Brain microvascular endothelial cell (primary cell): ENCODE measurements around the gene C18orf32.
"Not testable (repeated sequence)": the region's sequence is repeated elsewhere in the genome, so short reads cannot be mapped to it uniquely, and the experiment has no call there.

Experiments used
- DNase-seq: peaks from one replicate; pipeline ENCODE4 v3.0.0-alpha.2; 2020
- H3K27ac ChIP-seq: fragments of 250-450 bp; sonication (Bioruptor Pico); 2 replicates; pipeline ENCODE4 v1.5.1; 2020; ENCODE audit warnings: mild to moderate bottlenecking, moderate library complexity
- H3K27me3 ChIP-seq: fragments of 250-450 bp; sonication (Bioruptor Pico); replicated peaks from 2 replicates; pipeline ENCODE4 v1.5.1; 2020; ENCODE audit warnings: mild to moderate bottlenecking
- H3K36me3 ChIP-seq: fragments of 250-450 bp; sonication (Bioruptor Pico); replicated peaks from 2 replicates; pipeline ENCODE4 v1.5.1; 2020; ENCODE audit warnings: mild to moderate bottlenecking
- H3K4me3 ChIP-seq: 2 replicates; pipeline ENCODE4 v1.5.1; 2011; ENCODE audit warnings: low read depth, mild to moderate bottlenecking, control low read depth, low read length, moderate library complexity
- in situ Hi-C: cut with HindIII; loops from 2 replicates; pipeline ENCODE4 v1.10.0; 2017; ENCODE audit warnings: low sequenced_read_pairs, low pct_ligation_motif_present
- TF ChIP-seq, protein P1 (sequence below): IDR thresholded peaks from 2 replicates; pipeline ENCODE4 v1.5.1; 2011; ENCODE audit warnings: low read depth, mild to moderate bottlenecking, moderate library complexity, low read length, control low read depth, inconsistent platforms; ENCODE audit errors: missing control alignments

Gene C18orf32

GRCh38 chr18:49479381-49480137 lies 7.5 kb downstream of the C18orf32 start:
- no peak for DNase-seq
- no peak overlapping the region for H3K4me3 ChIP-seq
- in situ Hi-C loops = no loop called here
- no peaks in the 10 kb centered on the region for H3K27me3 ChIP-seq
- TF ChIP-seq, protein P1, sequence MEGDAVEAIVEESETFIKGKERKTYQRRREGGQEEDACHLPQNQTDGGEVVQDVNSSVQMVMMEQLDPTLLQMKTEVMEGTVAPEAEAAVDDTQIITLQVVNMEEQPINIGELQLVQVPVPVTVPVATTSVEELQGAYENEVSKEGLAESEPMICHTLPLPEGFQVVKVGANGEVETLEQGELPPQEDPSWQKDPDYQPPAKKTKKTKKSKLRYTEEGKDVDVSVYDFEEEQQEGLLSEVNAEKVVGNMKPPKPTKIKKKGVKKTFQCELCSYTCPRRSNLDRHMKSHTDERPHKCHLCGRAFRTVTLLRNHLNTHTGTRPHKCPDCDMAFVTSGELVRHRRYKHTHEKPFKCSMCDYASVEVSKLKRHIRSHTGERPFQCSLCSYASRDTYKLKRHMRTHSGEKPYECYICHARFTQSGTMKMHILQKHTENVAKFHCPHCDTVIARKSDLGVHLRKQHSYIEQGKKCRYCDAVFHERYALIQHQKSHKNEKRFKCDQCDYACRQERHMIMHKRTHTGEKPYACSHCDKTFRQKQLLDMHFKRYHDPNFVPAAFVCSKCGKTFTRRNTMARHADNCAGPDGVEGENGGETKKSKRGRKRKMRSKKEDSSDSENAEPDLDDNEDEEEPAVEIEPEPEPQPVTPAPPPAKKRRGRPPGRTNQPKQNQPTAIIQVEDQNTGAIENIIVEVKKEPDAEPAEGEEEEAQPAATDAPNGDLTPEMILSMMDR = no peak
- H3K27ac ChIP-seq = no peak overlapping the region
- peaks cover 26% of the 10 kb centered on the region for H3K36me3 ChIP-seq

DNA sequence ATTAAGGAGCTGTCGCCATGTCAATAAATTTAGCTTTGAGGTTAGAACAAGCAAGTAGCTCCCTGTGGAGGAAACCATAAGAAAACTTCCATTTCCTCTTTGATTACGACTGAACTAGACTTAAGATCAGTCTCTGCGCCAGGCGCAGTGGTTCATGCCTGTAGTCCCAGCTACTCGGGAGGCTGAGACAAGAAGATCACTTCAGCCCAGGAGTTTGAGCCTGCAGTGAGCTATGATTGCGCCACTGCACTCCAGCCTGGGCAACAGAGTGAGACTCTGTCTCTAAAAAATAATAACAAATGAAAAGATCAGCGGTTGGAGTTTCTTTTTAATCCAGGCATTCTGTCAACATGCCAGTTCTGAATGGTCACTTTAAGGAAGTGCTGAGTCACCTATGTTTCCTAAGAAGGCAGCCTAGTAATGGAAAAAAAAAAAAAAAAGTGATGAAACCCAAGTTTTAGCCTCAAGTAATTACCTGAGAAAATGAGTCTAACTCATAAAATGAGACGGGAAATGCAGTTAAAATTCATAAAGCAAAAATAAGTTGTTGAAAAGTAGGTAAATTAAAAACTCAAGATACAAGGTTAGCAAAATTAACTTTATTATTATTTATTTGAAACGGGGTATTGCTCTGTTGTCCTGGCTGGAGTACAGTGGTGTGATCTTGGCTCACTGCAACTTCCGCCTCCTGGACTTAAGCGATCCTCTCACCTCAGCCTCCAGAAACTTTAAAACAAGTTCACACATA lies 10.2 kb downstream of the C18orf32 start:
- no peaks in the 10 kb centered on the region for H3K27me3 ChIP-seq
- TF ChIP-seq, protein P1 = no peak
- in situ Hi-C loops = no loop called here
- no peak overlapping the region for H3K4me3 ChIP-seq
- peaks cover 16% of the 10 kb centered on the region for H3K36me3 ChIP-seq
- H3K27ac ChIP-seq = peak overlapping the region; percentile 28
- peak; percentile 68 for DNase-seq

DNA sequence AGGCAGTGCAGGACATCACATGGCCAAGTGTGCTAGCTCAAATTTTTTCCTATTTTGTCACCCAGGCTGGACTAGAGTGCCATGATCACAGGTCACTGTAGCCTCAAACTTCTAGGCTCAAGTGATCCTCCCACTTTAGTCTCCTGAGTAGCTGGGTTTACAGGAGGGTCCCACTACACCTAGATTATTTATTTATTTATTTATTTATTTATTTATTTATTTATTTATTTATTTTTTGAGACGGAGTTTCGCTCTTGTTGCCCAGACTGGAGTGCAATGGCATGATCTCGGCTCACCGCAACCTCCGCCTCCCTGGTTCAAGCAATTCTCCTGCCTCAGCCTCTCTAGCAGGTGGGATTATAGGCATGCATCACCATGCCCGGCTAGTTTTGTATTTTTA lies 12.1 kb downstream of the C18orf32 start:
- H3K4me3 ChIP-seq, H3K27me3 ChIP-seq, DNase-seq, H3K27ac ChIP-seq, in situ Hi-C loops, H3K36me3 ChIP-seq: not testable (repeated sequence)

DNA sequence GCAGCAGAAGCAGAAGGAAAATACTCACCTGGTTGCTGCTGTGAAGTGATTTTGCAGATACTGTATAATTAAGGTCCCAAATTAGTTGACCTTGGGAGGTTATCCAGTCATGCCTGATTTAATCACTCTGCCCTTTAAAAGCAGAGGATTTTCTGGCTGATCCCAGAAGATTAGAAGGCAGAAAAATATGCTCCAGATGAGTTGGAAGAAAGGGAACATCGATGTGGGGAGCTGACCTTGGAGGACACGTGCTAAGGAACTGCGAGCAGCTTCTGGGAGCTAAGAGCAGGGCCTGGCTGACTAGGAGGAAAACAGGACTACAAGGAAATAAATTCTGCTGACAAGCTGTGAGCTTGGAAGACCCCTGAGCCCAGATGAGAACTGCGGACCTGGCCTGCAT lies 13.3 kb downstream of the C18orf32 start:
- DNase-seq = no peak
- TF ChIP-seq, protein P1 = no peak
- Histone ChIP-seq H3K27ac (no peak overlapping the region), H3K4me3 (no peak overlapping the region), H3K36me3 (peaks cover 4% of the 10 kb centered on the region), H3K27me3 (no peaks in the 10 kb centered on the region)
- in situ Hi-C loops = no loop called here

- TF ChIP-seq, protein P1 = no peak
- no peak overlapping the region for H3K4me3 ChIP-seq
- in situ Hi-C loops = no loop called here
- H3K27me3 ChIP-seq = no peaks in the 10 kb centered on the region
- H3K27ac ChIP-seq = no peak overlapping the region
- H3K36me3 ChIP-seq = no peaks in the 10 kb centered on the region
- no peak for DNase-seq
These were observed 14.6 kb downstream of the C18orf32 start for GRCh38 chr18:49472459-49472858.

DNA sequence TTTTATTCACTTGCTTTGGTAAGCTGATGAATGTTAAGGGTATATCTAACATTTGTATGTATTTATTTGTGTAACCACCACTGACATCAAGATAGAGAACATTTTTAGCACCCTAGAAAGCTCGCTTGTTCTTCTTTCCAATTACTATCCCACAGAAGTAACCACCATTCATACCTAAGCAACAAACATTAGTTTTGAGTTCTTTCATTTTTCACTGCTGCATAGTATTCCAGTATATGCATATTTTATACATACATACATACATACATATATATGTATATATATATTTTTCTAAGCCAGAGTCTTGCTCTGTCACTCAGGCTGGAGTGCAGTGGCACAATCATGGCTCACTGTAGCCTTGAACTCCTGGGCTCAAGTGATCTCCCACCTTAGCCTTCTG lies 15.5 kb downstream of the C18orf32 start:
- Histone ChIP-seq H3K4me3 (no peak overlapping the region), H3K27me3 (no peaks in the 10 kb centered on the region), H3K27ac (no peak overlapping the region), H3K36me3 (no peaks in the 10 kb centered on the region)
- TF ChIP-seq, protein P1 = no peak
- in situ Hi-C loops = no loop called here
- no peak for DNase-seq
